Spleen (tissue), 11 donors: ENCODE measurements around the gene TSEN15. TPM values are rescaled to one million over a fixed set of nuclear protein-coding genes. Genes with fewer than 3 reads are reported as not detected.

Experiments used
- DNase-seq: peaks from one replicate; pipeline ENCODE4 v3.0.0-alpha.2; 2020
- H3K27ac ChIP-seq, 8 donors: fragments of 200-600 bp; sonication (generic) in 7 of 8; 1 replicate in 4 of 8; 2 replicates in 4 of 8; pipeline versions ENCODE4 v1.5.0 to v1.8.0; 2016 to 2021; ENCODE audit warnings: inconsistent platforms in 4 of 8, mild to moderate bottlenecking in 4 of 8, moderate library complexity in 1 of 8
- H3K27me3 ChIP-seq, 7 donors: fragments of 200-600 bp; sonication (generic) in 6 of 7; replicated peaks in 1 of 7; 1 replicate in 4 of 7; 2 replicates in 3 of 7; pipeline versions ENCODE4 v1.5.0 to v1.8.0; 2016 to 2021; ENCODE audit warnings: inconsistent platforms in 3 of 7, mild to moderate bottlenecking in 1 of 7
- H3K36me3 ChIP-seq, 6 donors: fragments of 200-600 bp; sonication (generic) in 5 of 6; 1 replicate in 4 of 6; 2 replicates in 2 of 6; pipeline versions ENCODE4 v1.5.0 to v1.8.0; 2016 to 2021; ENCODE audit warnings: inconsistent platforms in 2 of 6
- H3K4me1 ChIP-seq, 6 donors: fragments of 200-600 bp; sonication (generic) in 5 of 6; 1 replicate in 3 of 6; 2 replicates in 3 of 6; pipeline versions ENCODE4 v1.5.0 to v1.8.0; 2016 to 2021; ENCODE audit warnings: inconsistent platforms in 3 of 6
- H3K4me3 ChIP-seq, 8 donors: fragments of 200-600 bp; sonication (generic) in 7 of 8; 1 replicate in 4 of 8; 2 replicates in 4 of 8; pipeline versions ENCODE4 v1.5.0 to v1.8.0; 2016 to 2021; ENCODE audit warnings: inconsistent platforms in 4 of 8, mild to moderate bottlenecking in 4 of 8, moderate library complexity in 2 of 8
- H3K9me3 ChIP-seq, 8 donors: fragments of 200-600 bp; sonication (generic) in 7 of 8; 1 replicate in 4 of 8; 2 replicates in 4 of 8; pipeline versions ENCODE4 v1.5.0 to v1.8.0; 2016 to 2021; ENCODE audit warnings: inconsistent platforms in 4 of 8
- POLR2A ChIP-seq, 3 donors: fragments of 450-650 bp; IDR thresholded peaks; one replicate each; pipeline ENCODE4 v1.5.1; 2017; ENCODE audit warnings: antibody characterized with exemption in 3 of 3, mild to moderate bottlenecking in 1 of 3
- POLR2AphosphoS5 ChIP-seq, 3 donors: sonication (generic); formaldehyde crosslinking; IDR thresholded peaks; one replicate each; pipeline ENCODE4 v1.5.1; 2017; ENCODE audit warnings: antibody characterized with exemption in 3 of 3
- WGBS, 5 donors: extraction: QIAGEN DNeasy Blood & Tissue Kit in 3 of 5; methylation state at CpG; one replicate each; pipeline versions ENCODE4 v1.1.5 to v1.1.7; 2013 to 2018; 5-methylcytosine and 5-hydroxymethylcytosine counted together
- intact Hi-C: fragments of 100-400 bp; cut with DNase I; formaldehyde crosslinking; loops from one replicate; pipeline ENCODE4 v1.15.0; 2023; ENCODE audit warnings: low total_unique reads
- polyA plus RNA-seq, 3 donors: library from polyadenylated mRNA; stranded (reverse); fragments of 200-250 nt; gene quantifications; one replicate each; pipeline ENCODE4 v1.2.1, GENCODE V29; 2013
- total RNA-seq, 7 donors: library from RNA; depleted of rRNA in 3 of 7; stranded (reverse); fragments of >200 nt in 3 of 7; fragmentation: NEBNext Ultra II Directional in 4 of 7; extraction: Animal tissue kit (Norgen Biotek cat#: 25700) in 4 of 7; gene quantifications; one replicate each; pipeline versions ENCODE4 v1.1.0 to v1.2.1, GENCODE V29; 2016 to 2021
- TF ChIP-seq, protein P1 (sequence below), 11 experiments: fragments of 200-600 bp in 7 of 11; fragments of 450-650 bp in 4 of 11; sonication (generic) in 4 of 11; IDR thresholded peaks in 8 of 11; conservative IDR thresholded peaks in 3 of 11; 1 replicate in 7 of 11; 2 replicates in 4 of 11; pipeline versions ENCODE4 v1.4.0 to v1.8.0; 2016 to 2021; ENCODE audit warnings: antibody characterized with exemption in 11 of 11, inconsistent platforms in 4 of 11, mild to moderate bottlenecking in 1 of 11
- donor health status: healthy with polysubstance abuse.
- donor health status: DM: no; HTN: no; CAD: no; lungs with moderate emphysema.
- donor health status: DM: no; HTN: no; CAD: no.
- donor health status: Bipolar disorder and iron deficiency.
- donor health status: healthy.
- donor health status: DM: no; HTN: no; CAD: no.
- donor health status: DM: yes; HTN: yes; CAD: no.

TSEN15 gene
- total and polyA plus RNA-seq, 10 donors = 14.7 to 47.7 (median 23.7) TPM

DNA sequence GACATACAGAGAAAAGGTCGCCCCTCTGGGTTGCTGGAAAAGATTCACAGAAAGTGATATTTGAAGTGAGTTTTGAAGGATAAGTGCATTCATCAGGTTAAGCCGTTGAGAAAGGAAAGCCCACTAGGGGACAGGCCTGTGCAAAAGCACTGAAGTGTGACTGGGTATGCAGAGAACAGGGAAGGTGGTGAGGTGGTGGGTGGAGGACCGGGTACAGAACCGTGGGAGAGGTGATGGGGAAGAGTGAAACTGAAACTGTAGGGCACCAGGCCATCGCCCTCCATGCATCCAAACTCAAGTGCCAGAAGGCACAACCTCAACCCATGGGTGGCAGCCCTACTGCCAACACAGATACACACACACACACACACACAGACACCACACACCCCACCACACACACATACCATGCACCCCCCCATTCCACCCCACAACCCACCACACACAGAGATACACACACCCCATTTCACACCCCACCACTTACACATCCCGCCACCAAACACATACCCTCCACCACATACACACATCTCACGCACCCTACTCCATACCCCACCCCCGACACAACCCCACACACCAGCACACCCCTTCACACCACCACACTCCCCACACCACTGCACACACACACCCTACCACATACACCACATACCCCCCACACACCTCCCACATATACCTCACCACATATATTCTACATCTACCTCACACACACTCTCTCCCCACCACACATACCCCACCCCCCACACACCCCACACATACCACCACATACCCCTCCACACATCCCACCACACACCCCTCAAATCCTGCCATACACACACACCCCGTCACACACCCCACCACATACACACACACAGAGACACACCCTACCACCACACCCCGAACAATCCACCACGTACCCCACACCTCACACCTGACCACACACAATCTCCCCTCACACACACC is 59.0 kb downstream of the TSEN15 start:
- Histone ChIP-seq H3K27ac (no peak overlapping the region), H3K4me3 (no peak overlapping the region), H3K27me3 (no peaks in the 10 kb centered on the region), H3K9me3 (peaks cover 0 to 17% (median 10%) of the 10 kb centered on the region in 8 donors), H3K36me3 (no peaks in the 10 kb centered on the region), H3K4me1 (peaks cover 0 to 6% (median 0%) of the 10 kb centered on the region in 6 donors)
- intact Hi-C loops = no loop called here
- TF ChIP-seq, protein P1, sequence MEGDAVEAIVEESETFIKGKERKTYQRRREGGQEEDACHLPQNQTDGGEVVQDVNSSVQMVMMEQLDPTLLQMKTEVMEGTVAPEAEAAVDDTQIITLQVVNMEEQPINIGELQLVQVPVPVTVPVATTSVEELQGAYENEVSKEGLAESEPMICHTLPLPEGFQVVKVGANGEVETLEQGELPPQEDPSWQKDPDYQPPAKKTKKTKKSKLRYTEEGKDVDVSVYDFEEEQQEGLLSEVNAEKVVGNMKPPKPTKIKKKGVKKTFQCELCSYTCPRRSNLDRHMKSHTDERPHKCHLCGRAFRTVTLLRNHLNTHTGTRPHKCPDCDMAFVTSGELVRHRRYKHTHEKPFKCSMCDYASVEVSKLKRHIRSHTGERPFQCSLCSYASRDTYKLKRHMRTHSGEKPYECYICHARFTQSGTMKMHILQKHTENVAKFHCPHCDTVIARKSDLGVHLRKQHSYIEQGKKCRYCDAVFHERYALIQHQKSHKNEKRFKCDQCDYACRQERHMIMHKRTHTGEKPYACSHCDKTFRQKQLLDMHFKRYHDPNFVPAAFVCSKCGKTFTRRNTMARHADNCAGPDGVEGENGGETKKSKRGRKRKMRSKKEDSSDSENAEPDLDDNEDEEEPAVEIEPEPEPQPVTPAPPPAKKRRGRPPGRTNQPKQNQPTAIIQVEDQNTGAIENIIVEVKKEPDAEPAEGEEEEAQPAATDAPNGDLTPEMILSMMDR (IDR thresholded peaks at IDR 0.05 in 8 of 11, conservative IDR thresholded peaks at IDR 0.05 in 3 of 11) = no peak
- TF ChIP-seq POLR2AphosphoS5 (IDR thresholded peaks at IDR 0.05) (no peak), POLR2A (IDR thresholded peaks at IDR 0.05) (no peak)
- no peak for DNase-seq
- 66 to 78% (median 75%) methylated on average over 11 of the region's 11 CpGs for WGBS, 5 donors

DNA sequence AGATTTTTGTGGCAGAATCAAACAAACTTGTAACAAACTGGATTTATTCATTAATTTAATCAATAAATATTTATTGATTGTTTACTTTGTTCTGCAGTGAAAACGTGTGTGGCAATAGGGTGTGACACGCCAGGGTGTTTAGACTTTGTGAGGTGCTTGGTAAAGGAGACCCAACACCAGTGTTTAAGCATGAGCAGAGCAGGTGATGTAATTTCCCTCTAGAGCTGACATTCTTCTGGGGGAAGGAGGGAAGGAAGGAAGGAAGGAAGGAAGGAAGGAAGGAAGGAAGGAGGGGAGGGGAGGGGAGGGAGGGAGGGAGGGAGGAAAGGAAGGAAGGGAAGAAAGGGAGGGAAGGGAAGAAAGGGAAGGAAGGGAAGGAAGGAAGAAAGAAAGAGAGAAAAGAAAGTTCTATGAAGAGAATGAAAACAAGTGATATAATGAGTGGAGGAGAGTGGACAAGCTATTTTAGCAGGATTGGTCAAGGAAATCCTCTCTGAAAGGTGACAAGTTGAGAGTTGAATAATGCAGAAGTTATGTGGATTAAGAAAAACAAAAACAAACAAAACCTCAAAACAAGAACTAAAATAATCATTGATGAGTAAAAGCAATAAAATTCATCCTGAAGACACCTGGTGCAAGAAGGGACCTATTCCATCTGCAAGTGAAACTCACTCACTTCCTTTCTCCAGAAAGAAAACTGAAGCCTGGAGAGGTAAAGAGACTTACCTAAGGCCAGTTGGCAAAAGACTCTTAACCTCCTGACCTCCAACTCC is 60.8 kb downstream of the TSEN15 start:
- TF ChIP-seq POLR2AphosphoS5 (IDR thresholded peaks at IDR 0.05) (no peak), POLR2A (IDR thresholded peaks at IDR 0.05) (no peak)
- TF ChIP-seq, protein P1 (IDR thresholded peaks at IDR 0.05 in 8 of 11, conservative IDR thresholded peaks at IDR 0.05 in 3 of 11) = no peak
- intact Hi-C loops = no loop called here
- no peak for DNase-seq
- Histone ChIP-seq H3K36me3 (no peaks in the 10 kb centered on the region), H3K27ac (no peak overlapping the region), H3K4me3 (no peak overlapping the region), H3K27me3 (no peaks in the 10 kb centered on the region), H3K4me1 (peaks cover 0 to 17% (median 3%) of the 10 kb centered on the region in 6 donors), H3K9me3 (no peaks in the 10 kb centered on the region)
- 84 to 92% (median 89%) methylated on average over 2 of the region's 2 CpGs for WGBS, 5 donors

DNA sequence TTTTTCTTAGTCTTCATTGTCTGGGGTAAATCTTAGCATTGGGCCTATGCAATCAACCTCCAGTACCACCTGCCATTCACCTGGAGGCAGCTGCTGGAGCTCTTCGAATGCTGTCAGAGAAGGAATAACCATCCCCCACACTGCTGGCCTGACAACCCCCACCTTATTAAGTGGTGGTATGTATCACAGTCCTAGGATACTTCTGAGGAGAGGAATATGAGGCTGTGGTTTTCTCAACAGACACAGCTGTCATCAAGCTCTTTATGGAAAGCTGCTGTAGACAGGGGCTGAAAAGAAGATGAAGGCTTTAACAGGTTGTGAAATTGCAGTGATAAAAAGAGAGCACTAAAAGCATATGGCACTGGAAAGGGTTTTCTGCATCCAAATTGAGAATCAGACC is 61.7 kb downstream of the TSEN15 start:
- intact Hi-C loops = no loop called here
- H3K9me3 ChIP-seq = no peaks in the 10 kb centered on the region
- TF ChIP-seq POLR2A (IDR thresholded peaks at IDR 0.05) (no peak), POLR2AphosphoS5 (IDR thresholded peaks at IDR 0.05) (no peak)
- TF ChIP-seq, protein P1 (IDR thresholded peaks at IDR 0.05 in 8 of 11, conservative IDR thresholded peaks at IDR 0.05 in 3 of 11) = no peak
- H3K4me1 ChIP-seq = peaks cover 0 to 17% (median 3%) of the 10 kb centered on the region in 6 donors
- H3K27ac ChIP-seq = no peak overlapping the region
- 81 to 93% (median 86%) methylated on average over 1 of the region's 1 CpG for WGBS, 5 donors
- H3K27me3 ChIP-seq = no peaks in the 10 kb centered on the region
- no peak overlapping the region for H3K4me3 ChIP-seq
- H3K36me3 ChIP-seq = no peaks in the 10 kb centered on the region
- no peak for DNase-seq
